ENCODE results near the gene ITFG1. TPM values are rescaled to one million over a fixed set of nuclear protein-coding genes. Genes with fewer than 3 reads are reported as not detected.
"Not testable (repeated sequence)": the region's sequence is repeated elsewhere in the genome, so short reads cannot be mapped to it uniquely, and the experiment has no call there.

Gene ITFG1
- total RNA-seq, 2 experiments from 2014 or later, result 18.9 to 27.0 TPM

- ATAC-seq (no peak), DNase-seq (no peak)
- Mint-ChIP-seq H3K27ac (no peak overlapping the region), H3K36me3 (ENCODE audit: low read depth) (peaks cover 61% of the 10 kb centered on the region), H3K9me3 (ENCODE audit: low read depth) (peaks cover 33% of the 10 kb centered on the region), H3K4me3 (no peak overlapping the region), H3K27me3 (no peaks in the 10 kb centered on the region), H3K4me1 (peaks cover 14% of the 10 kb centered on the region)
- CTCF ChIA-PET, result no interaction called here
- POLR2A ChIA-PET, result no interaction called here
- intact Hi-C loops (cut with DNase I, micrococcal nuclease), result no loop called here
Observed at GRCh38 chr16:47490471-47490870, 29.6 kb upstream of the ITFG1 start.

- ChIA-PET CTCF (no interaction called here), POLR2A (no interaction called here)
- peaks cover 11% of the 10 kb centered on the region for H3K4me1 Mint-ChIP-seq
- no peak overlapping the region for H3K4me3 Mint-ChIP-seq
- peaks cover 61% of the 10 kb centered on the region for H3K36me3 Mint-ChIP-seq (ENCODE audit: low read depth)
- no peaks in the 10 kb centered on the region for H3K27me3 Mint-ChIP-seq
- DNase-seq (no peak), ATAC-seq (no peak)
- no peak overlapping the region for H3K27ac Mint-ChIP-seq
- intact Hi-C loops (cut with DNase I, micrococcal nuclease), result no loop called here
- H3K9me3 Mint-ChIP-seq (ENCODE audit: low read depth), result peaks cover 33% of the 10 kb centered on the region
Observed at GRCh38 chr16:47488051-47488450, 27.2 kb upstream of the ITFG1 start.

GRCh38 chr16:47486856-47487255, 26.0 kb upstream of the ITFG1 start:
- intact Hi-C loops (cut with DNase I, micrococcal nuclease), result no loop called here
- Mint-ChIP-seq H3K27me3 (no peaks in the 10 kb centered on the region), H3K36me3 (ENCODE audit: low read depth) (peaks cover 50% of the 10 kb centered on the region), H3K4me3 (no peak overlapping the region), H3K27ac (no peak overlapping the region), H3K9me3 (ENCODE audit: low read depth) (peaks cover 33% of the 10 kb centered on the region), H3K4me1 (peaks cover 7% of the 10 kb centered on the region)
- no peak for ATAC-seq
- no peak for DNase-seq
- POLR2A ChIA-PET, result no interaction called here
- CTCF ChIA-PET, result no interaction called here

DNA sequence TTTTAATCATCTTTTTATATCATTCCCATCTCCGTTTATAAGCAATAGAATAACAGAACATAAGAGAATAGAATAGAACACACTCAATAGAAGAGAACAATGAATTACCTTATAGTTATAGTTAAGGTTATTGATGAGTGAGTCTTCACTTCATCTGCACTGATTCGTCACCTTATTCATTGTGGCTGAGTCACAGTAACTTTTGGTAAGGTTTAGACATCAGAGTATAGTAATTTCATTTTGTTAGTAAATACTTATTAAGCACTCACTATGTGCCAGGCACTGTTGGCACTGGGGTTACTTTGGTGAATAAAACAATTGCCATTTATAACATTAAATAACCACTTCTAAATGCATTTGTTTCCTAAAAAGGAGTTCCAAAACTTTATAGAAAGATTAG, 22.8 kb upstream of the ITFG1 start:
- DNase-seq (no peak), ATAC-seq (no peak)
- Mint-ChIP-seq H3K4me3 (no peak overlapping the region), H3K36me3 (ENCODE audit: low read depth) (peaks cover 26% of the 10 kb centered on the region), H3K27me3 (no peaks in the 10 kb centered on the region), H3K9me3 (ENCODE audit: low read depth) (peaks cover 14% of the 10 kb centered on the region), H3K4me1 (peaks cover 23% of the 10 kb centered on the region), H3K27ac (no peak overlapping the region)
- ChIA-PET POLR2A (no interaction called here), CTCF (no interaction called here)
- intact Hi-C loops (cut with DNase I, micrococcal nuclease), result no loop called here

- Mint-ChIP-seq H3K27ac (no peak overlapping the region), H3K4me3 (no peak overlapping the region)
- POLR2A ChIA-PET, result no interaction called here
Observed at GRCh38 chr16:47481698-47482374, 21.0 kb upstream of the ITFG1 start.

GRCh38 chr16:47480410-47480809, 19.5 kb upstream of the ITFG1 start:
- Mint-ChIP-seq H3K36me3 (ENCODE audit: low read depth) (peaks cover 2% of the 10 kb centered on the region), H3K4me1 (peaks cover 25% of the 10 kb centered on the region), H3K27ac (no peak overlapping the region), H3K27me3 (no peaks in the 10 kb centered on the region), H3K9me3 (ENCODE audit: low read depth) (no peaks in the 10 kb centered on the region), H3K4me3 (no peak overlapping the region)
- no peak for ATAC-seq
- DNase-seq, result no peak
- ChIA-PET CTCF (interaction anchor here (0.6 to 1.7 kb wide), 5 partner anchors 13 to 684 kb away, joined by 3 to 5 read pairs (median 3); no protein-coding TSS in a partner anchor), POLR2A (interaction anchor here (0.7 kb wide), 1 partner anchor 45 kb away, joined by 3 read pairs; no protein-coding TSS in a partner anchor)
- intact Hi-C loops (cut with DNase I, micrococcal nuclease), result no loop called here

More at GRCh38 chr16:47481698-47482374, 21.0 kb upstream of the ITFG1 start:
- H3K4me1 Mint-ChIP-seq, result peaks cover 25% of the 10 kb centered on the region
- H3K9me3 Mint-ChIP-seq (ENCODE audit: low read depth), result peaks cover 4% of the 10 kb centered on the region
- intact Hi-C loops (cut with DNase I, micrococcal nuclease), result no loop called here
- no peaks in the 10 kb centered on the region for H3K27me3 Mint-ChIP-seq
- ATAC-seq (no peak), DNase-seq (no peak)
- H3K36me3 Mint-ChIP-seq (ENCODE audit: low read depth), result peaks cover 10% of the 10 kb centered on the region
- CTCF ChIA-PET, result interaction anchor here (1.0 to 1.6 kb wide), 2 partner anchors 15 to 534 kb away, joined by 3 to 5 read pairs; no protein-coding TSS in a partner anchor

DNA sequence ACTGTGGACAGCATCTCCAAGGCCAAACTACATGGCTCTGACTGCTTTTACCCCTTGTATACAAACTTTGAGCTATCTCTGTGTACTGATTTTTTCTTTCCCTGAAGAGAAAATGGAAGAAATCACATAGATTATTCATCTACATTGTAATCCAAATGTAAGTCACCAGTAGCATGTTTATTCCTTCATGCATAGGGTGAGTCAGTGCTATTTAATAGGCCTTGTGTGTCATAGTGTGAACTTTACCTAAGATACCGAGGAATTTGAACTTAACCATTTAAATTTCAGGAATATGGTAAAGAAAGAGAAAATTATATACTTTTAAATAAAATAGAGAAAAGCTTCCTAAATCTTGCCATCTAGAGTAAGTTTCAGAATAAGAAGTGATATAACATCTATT, 16.8 kb upstream of the ITFG1 start:
- POLR2A ChIA-PET, result no interaction called here
- ATAC-seq (no peak), DNase-seq (no peak)
- Mint-ChIP-seq H3K27me3 (no peaks in the 10 kb centered on the region), H3K27ac (no peak overlapping the region), H3K4me1 (peaks cover 20% of the 10 kb centered on the region), H3K9me3 (ENCODE audit: low read depth) (no peaks in the 10 kb centered on the region), H3K4me3 (no peak overlapping the region), H3K36me3 (ENCODE audit: low read depth) (peaks cover 2% of the 10 kb centered on the region)
- CTCF ChIA-PET, result interaction anchor here (0.6 kb wide), 1 partner anchor 577 kb away, joined by 3 read pairs; no protein-coding TSS in a partner anchor
- intact Hi-C loops (cut with DNase I, micrococcal nuclease), result no loop called here

- H3K4me1 Mint-ChIP-seq, result peaks cover 17% of the 10 kb centered on the region
- no peak overlapping the region for H3K4me3 Mint-ChIP-seq
- ATAC-seq (no peak), DNase-seq (no peak)
- no peaks in the 10 kb centered on the region for H3K9me3 Mint-ChIP-seq (ENCODE audit: low read depth)
- no peaks in the 10 kb centered on the region for H3K27me3 Mint-ChIP-seq
- no peak overlapping the region for H3K27ac Mint-ChIP-seq
- intact Hi-C loops (cut with DNase I, micrococcal nuclease), result no loop called here
- ChIA-PET POLR2A (no interaction called here), CTCF (no interaction called here)
- peaks cover 1% of the 10 kb centered on the region for H3K36me3 Mint-ChIP-seq (ENCODE audit: low read depth)
Observed at GRCh38 chr16:47476654-47477345, 15.9 kb upstream of the ITFG1 start.

DNA sequence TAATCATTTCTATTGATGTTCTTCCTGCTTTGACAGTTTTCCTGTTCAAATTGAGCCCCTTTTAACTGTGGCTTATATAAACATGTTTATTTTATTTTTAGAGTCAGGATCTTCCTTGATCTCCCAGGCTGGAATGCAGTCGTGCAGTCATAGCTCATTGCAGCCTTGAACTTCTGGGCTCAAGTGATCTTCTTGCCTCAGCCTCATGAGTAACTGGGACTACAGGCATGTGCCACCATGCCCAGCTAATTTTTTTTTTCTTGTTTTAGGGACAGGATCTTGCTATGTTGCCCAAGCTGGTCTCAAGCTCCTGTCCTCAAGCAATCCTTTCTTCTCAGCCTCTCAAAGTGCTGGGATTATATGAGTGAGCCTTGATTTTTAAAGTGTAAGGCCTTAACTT, 14.9 kb upstream of the ITFG1 start:
- no peak for DNase-seq
- no peaks in the 10 kb centered on the region for H3K27me3 Mint-ChIP-seq
- ATAC-seq, result no peak
- POLR2A ChIA-PET, result no interaction called here
- intact Hi-C loops (cut with DNase I, micrococcal nuclease), result no loop called here
- no peak overlapping the region for H3K27ac Mint-ChIP-seq
- peaks cover 8% of the 10 kb centered on the region for H3K4me1 Mint-ChIP-seq
- H3K9me3 Mint-ChIP-seq (ENCODE audit: low read depth), result no peaks in the 10 kb centered on the region
- H3K36me3 Mint-ChIP-seq (ENCODE audit: low read depth), result no peaks in the 10 kb centered on the region
- no peak overlapping the region for H3K4me3 Mint-ChIP-seq
- CTCF ChIA-PET, result interaction anchor here (1.2 to 1.8 kb wide), 2 partner anchors 10 to 87 kb away, joined by 3 to 4 read pairs; no protein-coding TSS in a partner anchor

- Mint-ChIP-seq H3K27ac (no peak overlapping the region), H3K27me3 (no peaks in the 10 kb centered on the region), H3K4me3 (no peak overlapping the region), H3K4me1 (peaks cover 2% of the 10 kb centered on the region), H3K36me3 (ENCODE audit: low read depth) (peaks cover 2% of the 10 kb centered on the region), H3K9me3 (ENCODE audit: low read depth) (no peaks in the 10 kb centered on the region)
- POLR2A ChIA-PET, result no interaction called here
- CTCF ChIA-PET, result no interaction called here
- ATAC-seq (no peak), DNase-seq (no peak)
- intact Hi-C loops (cut with DNase I, micrococcal nuclease), result no loop called here
Observed at GRCh38 chr16:47473792-47474191, 12.9 kb upstream of the ITFG1 start.

GRCh38 chr16:47473004-47473403, 12.1 kb upstream of the ITFG1 start:
- ATAC-seq; intact Hi-C loops (cut with DNase I, micrococcal nuclease); DNase-seq; H3K4me1 Mint-ChIP-seq; H3K4me3 Mint-ChIP-seq; H3K27me3 Mint-ChIP-seq; H3K27ac Mint-ChIP-seq; CTCF ChIA-PET; H3K36me3 Mint-ChIP-seq (ENCODE audit: low read depth); H3K9me3 Mint-ChIP-seq (ENCODE audit: low read depth); POLR2A ChIA-PET: not testable (repeated sequence)

- ChIA-PET CTCF (interaction anchor here (1.0 kb wide), 1 partner anchor 8 kb away, joined by 4 read pairs; no protein-coding TSS in a partner anchor), POLR2A (no interaction called here)
- no peak overlapping the region for H3K4me3 Mint-ChIP-seq
- peaks cover 5% of the 10 kb centered on the region for H3K4me1 Mint-ChIP-seq
- H3K27me3 Mint-ChIP-seq, result no peaks in the 10 kb centered on the region
- peaks cover 3% of the 10 kb centered on the region for H3K36me3 Mint-ChIP-seq (ENCODE audit: low read depth)
- ATAC-seq (no peak), DNase-seq (no peak)
- intact Hi-C loops (cut with DNase I, micrococcal nuclease), result no loop called here
- H3K9me3 Mint-ChIP-seq (ENCODE audit: low read depth), result no peaks in the 10 kb centered on the region
- no peak overlapping the region for H3K27ac Mint-ChIP-seq
Observed at GRCh38 chr16:47470810-47471209, 9.9 kb upstream of the ITFG1 start.
